SK-N-MC (cell line): ENCODE results near the gene CYP4F22.

Source experiments
- EZH2 ChIP-seq: fragments of 200-600 bp; sonication (generic); IDR thresholded peaks from one replicate; pipeline ENCODE4 v1.6.1; 2017; ENCODE audit warnings: antibody characterized with exemption
- POLR2AphosphoS5 ChIP-seq: IDR thresholded peaks from 2 replicates; pipeline ENCODE4 v1.6.1; 2012; ENCODE audit warnings: mild to moderate bottlenecking, low read depth, low read length, borderline replicate concordance

DNA sequence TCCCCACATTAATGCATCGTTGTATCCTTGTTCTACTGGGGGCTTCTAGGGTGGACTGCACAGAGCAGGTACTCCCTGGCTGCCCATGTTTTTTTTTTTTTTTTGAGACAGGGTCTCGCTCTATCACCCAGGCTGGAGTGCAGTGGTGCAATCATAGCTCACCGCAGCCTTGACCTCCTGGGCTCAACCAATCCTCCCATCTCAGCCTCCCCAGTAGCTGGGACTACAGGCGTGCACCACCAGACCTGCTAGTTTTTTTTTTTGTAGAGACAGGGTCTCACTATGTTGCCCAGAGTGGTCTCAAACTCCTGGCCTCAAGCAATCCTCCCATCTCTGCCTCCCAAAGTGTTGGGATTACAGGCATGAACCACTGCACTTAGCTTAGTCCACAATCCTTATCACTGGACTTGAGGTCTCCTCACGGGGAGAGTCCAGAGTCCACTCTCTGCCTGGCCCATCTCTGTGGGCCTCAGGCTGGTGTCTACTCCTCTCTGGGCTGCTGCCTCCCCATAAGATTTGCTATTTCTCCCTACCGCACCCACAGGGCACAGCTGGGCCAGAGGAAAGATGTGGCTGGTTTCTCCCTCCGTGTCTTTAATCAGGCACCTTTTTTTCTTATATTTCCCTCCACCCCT lies 56.3 kb downstream of the CYP4F22 start:
- TF ChIP-seq EZH2 (no peak), POLR2AphosphoS5 (no peak)
